GM18873 (cell line): ENCODE results near the gene OSGEP.
"Not testable (repeated sequence)": the region's sequence is repeated elsewhere in the genome, so short reads cannot be mapped to it uniquely, and the experiment has no call there.

Experiments used
- ATAC-seq: cut with Tn5 transposase; IDR thresholded peaks from one replicate; pipeline ENCODE4 v1.9.1; 2021; ENCODE audit warnings: mild to moderate bottlenecking, moderate library complexity, moderate number of reproducible peaks; ENCODE audit not compliant: unreplicated experiment, low FRiP score

Gene OSGEP

GRCh38 chr14:20470603-20470901 is 15.9 kb upstream of the OSGEP start:
- ATAC-seq, result no peak

- peak; percentile 32 for ATAC-seq
Observed at GRCh38 chr14:20469890-20470602, 15.4 kb upstream of the OSGEP start.

- peak; percentile 88 for ATAC-seq
Observed at GRCh38 chr14:20469242-20469889, 14.8 kb upstream of the OSGEP start, which contains the start of gene PNP. Gene PNP (plus strand): TSS chr14:20469406. CDS start chr14:20469525, 119 bp downstream.

DNA sequence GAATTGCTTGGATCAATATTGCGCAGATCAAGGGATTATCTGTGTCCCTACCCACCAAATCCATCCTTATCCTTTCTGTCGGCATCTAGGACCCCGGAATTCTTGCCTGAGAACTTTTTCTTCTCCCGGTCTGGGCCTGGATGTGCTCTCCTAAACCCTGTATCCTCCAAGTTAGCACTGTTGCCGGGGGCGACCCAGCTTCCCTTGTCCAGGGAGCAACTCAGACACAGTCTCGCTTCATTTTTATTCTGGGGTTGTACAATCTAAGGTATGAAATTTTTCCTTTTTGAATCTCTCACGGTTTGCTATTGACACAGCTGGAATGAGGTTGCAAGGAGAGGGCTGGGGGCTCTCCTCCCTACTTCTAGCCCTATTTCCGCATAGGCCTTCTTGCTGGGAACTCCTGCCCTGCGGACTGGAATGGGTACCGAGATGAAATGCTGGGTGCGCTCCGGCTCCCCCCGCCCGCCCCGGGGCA is 14.2 kb upstream of the OSGEP start:
- ATAC-seq, result peak; percentile 3

- ATAC-seq, result peak; percentile 94
Observed at GRCh38 chr14:20461225-20462141, 6.9 kb upstream of the OSGEP start, which contains the start of gene PIP4P1. Gene PIP4P1 (minus strand): TSS chr14:20461434. CDS start chr14:20461325, 109 bp downstream.

DNA sequence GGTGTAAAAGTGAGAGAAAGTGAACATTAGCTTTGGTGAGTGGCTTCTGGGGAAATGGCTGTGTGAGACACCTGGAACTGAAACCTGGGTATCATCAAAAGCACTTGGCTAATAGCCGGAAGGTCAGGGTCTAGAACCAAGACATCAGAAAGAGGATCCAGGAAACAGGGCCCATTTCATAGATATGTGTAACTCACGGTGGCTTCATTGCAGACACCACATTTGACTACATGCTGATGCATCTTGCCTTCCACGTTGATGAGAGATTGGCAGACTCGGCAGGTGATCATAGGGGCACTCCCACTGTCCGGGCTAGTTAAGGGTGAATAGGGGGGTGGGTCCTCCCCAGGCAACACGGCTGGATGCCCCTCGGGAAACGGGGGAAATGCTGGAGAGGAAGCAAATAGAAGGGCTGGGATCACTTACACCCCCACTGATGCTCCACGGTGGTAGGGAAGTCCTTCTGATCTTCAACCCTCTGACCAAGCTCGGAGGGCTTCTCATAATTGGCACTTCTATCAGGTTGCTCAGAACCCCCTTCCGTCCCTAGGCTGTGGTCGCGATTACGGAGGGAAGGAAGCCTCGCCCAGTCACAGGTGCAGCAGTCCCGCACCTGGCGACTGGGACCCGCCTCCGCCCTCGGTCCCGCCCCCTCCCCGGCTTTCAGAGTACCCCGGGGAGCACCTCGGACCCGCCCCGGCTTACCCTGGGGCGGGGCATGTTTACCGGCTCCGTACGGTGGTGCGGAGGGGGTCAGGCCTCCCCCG is 6.0 kb upstream of the OSGEP start:
- no peak for ATAC-seq

- no peak for ATAC-seq
Observed at GRCh38 chr14:20458031-20458789, 3.6 kb upstream of the OSGEP start.

DNA sequence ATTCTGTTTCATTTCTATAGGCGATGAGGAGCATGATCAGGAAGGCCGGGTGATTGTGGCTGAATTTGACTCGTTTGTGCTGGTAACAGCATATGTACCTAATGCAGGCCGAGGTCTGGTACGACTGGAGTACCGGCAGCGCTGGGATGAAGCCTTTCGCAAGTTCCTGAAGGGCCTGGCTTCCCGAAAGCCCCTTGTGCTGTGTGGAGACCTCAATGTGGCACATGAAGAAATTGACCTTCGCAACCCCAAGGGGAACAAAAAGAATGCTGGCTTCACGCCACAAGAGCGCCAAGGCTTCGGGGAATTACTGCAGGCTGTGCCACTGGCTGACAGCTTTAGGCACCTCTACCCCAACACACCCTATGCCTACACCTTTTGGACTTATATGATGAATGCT is 2.4 kb upstream of the OSGEP start:
- no peak for ATAC-seq

DNA sequence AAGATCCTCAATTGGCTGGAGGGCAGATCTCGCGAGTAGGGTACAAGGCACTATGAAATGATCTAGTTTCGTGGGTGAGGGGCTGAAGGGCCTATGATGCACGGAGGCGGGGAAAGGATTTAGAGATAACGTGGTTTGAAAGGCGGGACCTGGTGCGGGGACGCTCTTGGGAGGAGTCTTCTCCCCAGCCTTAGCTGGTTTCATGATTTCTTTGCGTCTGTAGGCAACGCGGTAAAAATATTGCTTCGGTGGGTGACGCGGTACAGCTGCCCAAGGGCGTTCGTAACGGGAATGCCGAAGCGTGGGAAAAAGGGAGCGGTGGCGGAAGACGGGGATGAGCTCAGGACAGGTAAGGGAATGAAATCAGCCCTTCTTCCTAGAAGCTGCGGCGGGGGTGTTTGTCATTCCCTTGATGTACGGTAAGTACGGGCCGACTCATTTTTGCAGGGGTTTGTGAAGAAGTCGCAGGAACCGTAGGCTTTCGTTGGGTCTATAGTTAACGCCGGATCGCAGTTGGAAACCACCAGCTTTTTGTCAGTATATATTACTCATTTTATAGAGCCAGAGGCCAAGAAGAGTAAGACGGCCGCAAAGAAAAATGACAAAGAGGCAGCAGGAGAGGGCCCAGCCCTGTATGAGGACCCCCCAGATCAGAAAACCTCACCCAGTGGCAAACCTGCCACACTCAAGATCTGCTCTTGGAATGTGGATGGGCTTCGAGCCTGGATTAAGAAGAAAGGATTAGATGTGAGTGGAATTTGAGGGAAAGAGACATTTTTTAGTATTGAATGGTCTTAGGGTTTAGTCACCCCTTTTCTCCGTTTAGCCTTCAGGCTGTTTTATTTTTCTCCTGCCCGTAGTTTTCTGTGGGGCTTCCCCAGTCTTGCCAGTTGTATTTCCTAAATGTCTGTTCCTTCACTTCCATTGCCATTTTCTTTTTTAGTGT is 1.0 kb upstream of the OSGEP start:
- peak; percentile 28 for ATAC-seq

GRCh38 chr14:20452831-20453230 is 1.8 kb downstream of the OSGEP start:
- ATAC-seq, result not testable (repeated sequence)

GRCh38 chr14:20446889-20447288 is 7.7 kb downstream of the OSGEP start:
- no peak for ATAC-seq

DNA sequence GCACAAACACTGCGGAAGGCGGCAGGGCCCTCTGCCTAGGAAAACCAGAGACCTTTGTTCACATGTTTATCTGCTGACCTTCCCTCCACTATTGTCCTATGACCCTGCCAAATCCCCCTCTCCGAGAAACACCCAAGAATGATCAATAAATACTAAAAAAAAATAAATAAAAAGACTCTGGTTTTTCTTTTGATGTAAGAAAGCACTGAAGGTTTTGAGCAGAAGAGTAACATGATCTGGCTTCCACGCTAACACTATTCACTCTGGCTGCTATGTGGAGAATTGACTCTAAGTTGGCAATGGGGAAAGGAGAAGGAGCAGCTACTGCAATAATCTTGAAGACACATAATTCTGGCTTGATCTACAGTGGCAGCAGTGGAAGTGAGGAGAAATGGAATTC is 11.0 kb downstream of the OSGEP start:
- not testable (repeated sequence) for ATAC-seq

- ATAC-seq, result no peak
Observed at GRCh38 chr14:20441461-20441860, 13.2 kb downstream of the OSGEP start.

GRCh38 chr14:20440882-20441281 is 13.7 kb downstream of the OSGEP start:
- no peak for ATAC-seq

- ATAC-seq, result no peak
Observed at GRCh38 chr14:20440465-20440864, 14.1 kb downstream of the OSGEP start.

- ATAC-seq, result no peak
Observed at GRCh38 chr14:20438664-20439063, 15.9 kb downstream of the OSGEP start.

GRCh38 chr14:20436363-20436755 is 18.3 kb downstream of the OSGEP start:
- no peak for ATAC-seq

- ATAC-seq, result no peak
Observed at GRCh38 chr14:20435582-20436362, 18.8 kb downstream of the OSGEP start, which contains the start of gene KLHL33. Gene KLHL33 (minus strand): TSS chr14:20436166. CDS start chr14:20435811, 355 bp downstream.
